H9 (cell line): ENCODE data around the gene DMWD. TPM values are rescaled to one million over a fixed set of nuclear protein-coding genes. Genes with fewer than 3 reads are reported as not detected.

Experiments used
- DNase-seq: peaks from one replicate; pipeline ENCODE4 v3.0.0-alpha.2; 2017
- H2AFZ ChIP-seq: one replicate; pipeline ENCODE4 v1.6.1; 2013; ENCODE audit warnings: mild to moderate bottlenecking, low read length, control low read depth, moderate library complexity
- H2AK5ac ChIP-seq: 2 replicates; pipeline ENCODE4 v1.6.1; 2013; ENCODE audit warnings: low read length, control low read depth, mixed read lengths; ENCODE audit not compliant: insufficient read length
- H2BK120ac ChIP-seq: one replicate; pipeline ENCODE4 v1.6.1; 2013; ENCODE audit warnings: low read depth, mild to moderate bottlenecking, low read length, control low read depth, inconsistent platforms; ENCODE audit not compliant: poor library complexity, severe bottlenecking
- H2BK12ac ChIP-seq: 2 replicates; pipeline ENCODE4 v1.6.1; 2013; ENCODE audit warnings: low read length, control low read depth, mixed read lengths, low read depth; ENCODE audit not compliant: insufficient read length
- H2BK15ac ChIP-seq: 2 replicates; pipeline ENCODE4 v1.6.1; 2013; ENCODE audit warnings: low read depth, low read length, control low read depth
- H2BK20ac ChIP-seq: one replicate; pipeline ENCODE4 v1.6.1; 2013; ENCODE audit warnings: low read depth, mild to moderate bottlenecking, low read length, control low read depth, inconsistent platforms; ENCODE audit not compliant: poor library complexity, severe bottlenecking
- H2BK5ac ChIP-seq: 2 replicates; pipeline ENCODE4 v1.6.1; 2013; ENCODE audit warnings: low read length, control low read depth, mixed read lengths; ENCODE audit not compliant: insufficient read length
- H3K14ac ChIP-seq: 2 replicates; pipeline ENCODE4 v1.6.1; 2013; ENCODE audit warnings: low read length, control low read depth; ENCODE audit not compliant: insufficient read depth
- H3K18ac ChIP-seq: 2 replicates; pipeline ENCODE4 v1.6.1; 2013; ENCODE audit warnings: low read depth, mild to moderate bottlenecking, mixed read lengths, low read length, control low read depth; ENCODE audit not compliant: insufficient read length
- H3K23ac ChIP-seq: 2 replicates; pipeline ENCODE4 v1.6.1; 2013; ENCODE audit warnings: low read length, control low read depth, mixed read lengths, low read depth; ENCODE audit not compliant: insufficient read length
- H3K23me2 ChIP-seq: 2 replicates; pipeline ENCODE4 v1.6.1; 2013; ENCODE audit warnings: low read depth, mild to moderate bottlenecking, mixed read lengths, low read length, control low read depth; ENCODE audit not compliant: insufficient read length, poor library complexity, severe bottlenecking
- H3K27ac ChIP-seq: 2 replicates; pipeline ENCODE4 v1.5.1; 2013; ENCODE audit warnings: low read length, control low read depth, mixed read lengths, low read depth; ENCODE audit not compliant: insufficient read length
- H3K27me3 ChIP-seq: 2 replicates; pipeline ENCODE4 v1.6.1; 2013; ENCODE audit warnings: low read length, control low read depth, inconsistent platforms; ENCODE audit not compliant: insufficient read depth
- H3K4ac ChIP-seq: 2 replicates; pipeline ENCODE4 v1.6.1; 2013; ENCODE audit warnings: low read depth, mild to moderate bottlenecking, control low read depth, inconsistent platforms, low read length, moderate library complexity
- H3K4me1 ChIP-seq: 2 replicates; pipeline ENCODE4 v1.6.1; 2013; ENCODE audit warnings: low read length, control low read depth, inconsistent platforms; ENCODE audit not compliant: insufficient read depth
- H3K4me2 ChIP-seq: 2 replicates; pipeline ENCODE4 v1.6.1; 2013; ENCODE audit warnings: low read length, control low read depth, mixed read lengths; ENCODE audit not compliant: insufficient read length, insufficient read depth
- H3K56ac ChIP-seq: 2 replicates; pipeline ENCODE4 v1.6.1; 2013; ENCODE audit warnings: low read depth, mild to moderate bottlenecking, mixed read lengths, low read length, control low read depth; ENCODE audit not compliant: insufficient read length
- H3K79me1 ChIP-seq: 2 replicates; pipeline ENCODE4 v1.6.1; 2013; ENCODE audit warnings: low read depth, mild to moderate bottlenecking, moderate library complexity, low read length, control low read depth, inconsistent platforms; ENCODE audit not compliant: insufficient read depth, poor library complexity, severe bottlenecking
- H3K79me2 ChIP-seq: 2 replicates; pipeline ENCODE4 v1.6.1; 2013; ENCODE audit warnings: low read length, control low read depth, inconsistent platforms; ENCODE audit not compliant: insufficient read depth
- H3K9ac ChIP-seq: 2 replicates; pipeline ENCODE4 v1.6.1; 2013; ENCODE audit warnings: low read length, control low read depth, mixed read lengths; ENCODE audit not compliant: insufficient read length; ENCODE audit errors: extremely low read depth
- H3K9me3 ChIP-seq: one replicate; pipeline ENCODE4 v1.6.1; 2013; ENCODE audit warnings: low read depth, low read length, inconsistent platforms; ENCODE audit not compliant: control insufficient read depth
- H3T11ph ChIP-seq: one replicate; pipeline ENCODE4 v1.6.1; 2013; ENCODE audit warnings: mild to moderate bottlenecking, low read length, control low read depth, inconsistent platforms
- H4K20me1 ChIP-seq: one replicate; pipeline ENCODE4 v1.6.1; 2013; ENCODE audit not compliant: control insufficient read depth, insufficient read length, insufficient read depth
- H4K5ac ChIP-seq: 2 replicates; pipeline ENCODE4 v1.6.1; 2013; ENCODE audit warnings: low read depth, mild to moderate bottlenecking, mixed read lengths, low read length, control low read depth; ENCODE audit not compliant: insufficient read length
- H4K8ac ChIP-seq: replicated peaks from 2 replicates; pipeline ENCODE4 v1.6.1; 2013; ENCODE audit warnings: low read length, control low read depth, mixed read lengths, low read depth; ENCODE audit not compliant: insufficient read length
- H4K91ac ChIP-seq: 2 replicates; pipeline ENCODE4 v1.6.1; 2013; ENCODE audit warnings: low read depth, mild to moderate bottlenecking, moderate library complexity, mixed read lengths, low read length, control low read depth; ENCODE audit not compliant: insufficient read length
- H3K27ac Mint-ChIP-seq, 3 experiments: 2 replicates in 2 of 3; 3 replicates in 1 of 3; pipeline ENCODE4 v1.8.0; 2020 to 2021; ENCODE audit warnings: mixed read lengths in 3 of 3, mild to moderate bottlenecking in 1 of 3, moderate library complexity in 1 of 3
- H3K27me3 Mint-ChIP-seq: 2 replicates; pipeline ENCODE4 v1.8.0; 2021; ENCODE audit warnings: low read depth, mild to moderate bottlenecking, moderate library complexity, mixed read lengths
- H3K36me3 Mint-ChIP-seq, 3 experiments: 2 replicates in 2 of 3; 3 replicates in 1 of 3; pipeline ENCODE4 v1.8.0; 2020 to 2021; ENCODE audit warnings: low read depth in 3 of 3, mixed read lengths in 3 of 3; ENCODE audit not compliant: insufficient read depth in 1 of 3
- H3K4me1 Mint-ChIP-seq, 2 experiments: 2 replicates each; pipeline ENCODE4 v1.8.0; 2020; ENCODE audit warnings: mixed read lengths in 2 of 2
- H3K4me3 Mint-ChIP-seq, 2 experiments: 2 replicates in 1 of 2; 3 replicates in 1 of 2; pipeline ENCODE4 v1.8.0; 2020 to 2021; ENCODE audit warnings: mild to moderate bottlenecking in 2 of 2, mixed read lengths in 2 of 2, moderate library complexity in 1 of 2
- H3K9me3 Mint-ChIP-seq, 2 experiments: 2 replicates in 1 of 2; 3 replicates in 1 of 2; pipeline ENCODE4 v1.8.0; 2020; ENCODE audit warnings: mild to moderate bottlenecking in 2 of 2, mixed read lengths in 2 of 2, moderate library complexity in 1 of 2
- CTCF ChIP-seq: fragments of 200-600 bp; sonication (generic); conservative IDR thresholded peaks from 3 replicates; pipeline ENCODE4 v1.8.0; 2021; ENCODE audit warnings: antibody characterized with exemption, mild to moderate bottlenecking
- WGBS: extraction: QIAGEN DNeasy Blood & Tissue Kit; methylation state at CpG from one replicate; pipeline ENCODE4 v1.1.7; 2013; ENCODE audit warnings: missing lambda C conversion rate, low lambda C conversion rate, mixed read lengths; ENCODE audit not compliant: insufficient read length; ENCODE audit errors: extremely low coverage; 5-methylcytosine and 5-hydroxymethylcytosine counted together
- total RNA-seq: library from RNA; stranded (reverse); gene quantifications from 2 replicates; pipeline ENCODE4 v1.2.1, GENCODE V29; 2021

Gene DMWD
- total RNA-seq, 1 experiment from 2014 or later = 75.1 TPM

GRCh38 chr19:45825263-45825605, 32.6 kb upstream of the DMWD start:
- Histone ChIP-seq H3K4me2 (no peak overlapping the region), H3K79me2 (no peaks in the 10 kb centered on the region), H3T11ph (no peak overlapping the region), H2BK12ac (no peak overlapping the region), H3K4me1 (no peaks in the 10 kb centered on the region), H2BK120ac (no peak overlapping the region), H3K23ac (no peak overlapping the region), H4K5ac (no peak overlapping the region), H4K91ac (no peak overlapping the region), H2AK5ac (no peak overlapping the region), H3K23me2 (no peaks in the 10 kb centered on the region), H3K79me1 (no peaks in the 10 kb centered on the region), H3K4ac (no peak overlapping the region), H3K56ac (no peak overlapping the region), H2BK5ac (no peak overlapping the region), H3K27me3 (no peaks in the 10 kb centered on the region), H3K27ac (no peak overlapping the region), H2BK20ac (no peak overlapping the region), H4K20me1 (no peaks in the 10 kb centered on the region), H2BK15ac (no peak overlapping the region), H3K9me3 (no peaks in the 10 kb centered on the region), H3K18ac (no peak overlapping the region), H2AFZ (no peak overlapping the region), H4K8ac (no peak overlapping the region), H3K14ac (no peak overlapping the region), H3K9ac (no peak overlapping the region)
- no CpG with 5 or more reads among the region's 8 CpGs for WGBS
- peaks cover 58 to 97% (median 93%) of the 10 kb centered on the region in 3 experiments for H3K36me3 Mint-ChIP-seq
- H3K4me1 Mint-ChIP-seq = peaks cover 0 to 4% of the 10 kb centered on the region in 2 experiments; a peak in 3 of 4 replicates
- no peak overlapping the region for H3K4me3 Mint-ChIP-seq
- no peak for TF ChIP-seq CTCF
- H3K9me3 Mint-ChIP-seq = no peaks in the 10 kb centered on the region
- no peaks in the 10 kb centered on the region for H3K27me3 Mint-ChIP-seq
- no peak for DNase-seq
- no peak overlapping the region; a peak in 1 of 7 replicates for H3K27ac Mint-ChIP-seq
